ENCODE data around the gene CCDC192.

GRCh38 chr5:127667926-127668325 lies 35.3 kb upstream of the CCDC192 start:
- TF ChIP-seq CTCF (conservative IDR thresholded peaks at IDR 0.05; ENCODE audit: low read length), result no peak
- no peak for TF ChIP-seq EZH2phosphoT487 (IDR thresholded peaks at IDR 0.05; ENCODE audit: borderline replicate concordance)

Measured in Loucy (cell line).